Hepatocyte (in vitro differentiated cells): Measurements from ENCODE around the gene DENND1A. TPM values are rescaled to one million over a fixed set of nuclear protein-coding genes. Genes with fewer than 3 reads are reported as not detected.

Source experiments
- DNase-seq: peaks from one replicate; pipeline ENCODE4 v3.0.0-alpha.2; 2016; ENCODE audit warnings: low spot score
- H2AFZ ChIP-seq: fragments of 200-600 bp; sonication (generic); 2 replicates; pipeline ENCODE4 v1.6.0; 2016; ENCODE audit warnings: antibody characterized with exemption, mild to moderate bottlenecking
- H3K27ac ChIP-seq: fragments of 200-600 bp; sonication (generic); 2 replicates; pipeline ENCODE4 v1.5.1; 2016; ENCODE audit warnings: mild to moderate bottlenecking
- H3K27me3 ChIP-seq: fragments of 200-600 bp; sonication (generic); 2 replicates; pipeline ENCODE4 v1.6.1; 2016
- H3K36me3 ChIP-seq: fragments of 200-600 bp; sonication (generic); replicated peaks from 2 replicates; pipeline ENCODE4 v1.5.1; 2016; ENCODE audit warnings: low read depth; ENCODE audit not compliant: insufficient read depth
- H3K4me1 ChIP-seq: fragments of 200-600 bp; sonication (generic); 2 replicates; pipeline ENCODE4 v1.5.1; 2016; ENCODE audit warnings: mild to moderate bottlenecking, moderate library complexity; ENCODE audit not compliant: insufficient read depth
- H3K4me2 ChIP-seq: fragments of 200-600 bp; sonication (generic); 2 replicates; pipeline ENCODE4 v1.6.0; 2016
- H3K4me3 ChIP-seq: fragments of 200-600 bp; sonication (generic); 2 replicates; pipeline ENCODE4 v1.5.1; 2016; ENCODE audit warnings: mild to moderate bottlenecking
- H3K79me2 ChIP-seq: fragments of 200-600 bp; sonication (generic); 2 replicates; pipeline ENCODE4 v1.6.0; 2017; ENCODE audit warnings: mild to moderate bottlenecking
- H3K9me2 ChIP-seq: fragments of 200-600 bp; sonication (generic); replicated peaks from 2 replicates; pipeline ENCODE4 v1.6.0; 2017; ENCODE audit warnings: mild to moderate bottlenecking; ENCODE audit not compliant: insufficient read depth
- H3K9me3 ChIP-seq: fragments of 200-600 bp; sonication (generic); 2 replicates; pipeline ENCODE4 v1.5.1; 2016; ENCODE audit warnings: low read depth, mild to moderate bottlenecking
- H4K20me1 ChIP-seq: fragments of 200-600 bp; sonication (generic); 2 replicates; pipeline ENCODE4 v1.6.0; 2016; ENCODE audit warnings: mild to moderate bottlenecking; ENCODE audit not compliant: insufficient read depth, poor library complexity, severe bottlenecking
- EZH2 ChIP-seq: fragments of 200-600 bp; sonication (generic); IDR thresholded peaks from 2 replicates; pipeline ENCODE4 v1.6.1; 2016; ENCODE audit warnings: antibody characterized with exemption, mild to moderate bottlenecking, borderline replicate concordance
- EZH2phosphoT487 ChIP-seq: fragments of 200-600 bp; sonication (generic); IDR thresholded peaks from one replicate; pipeline ENCODE4 v1.6.1; 2018; ENCODE audit warnings: antibody characterized with exemption, mild to moderate bottlenecking, low read depth, moderate library complexity; ENCODE audit not compliant: unreplicated experiment, severe bottlenecking
- WGBS: methylation state at CpG from one replicate; pipeline ENCODE4 v1.1.6; 2016; ENCODE audit warnings: low lambda C conversion rate; ENCODE audit errors: missing lambda C conversion rate; 5-methylcytosine and 5-hydroxymethylcytosine counted together
- polyA plus RNA-seq: library from polyadenylated mRNA; unstranded; fragments of >200 nt; fragmentation: Nextera tagmentation; extraction: Ambion mirVana; gene quantifications from 2 replicates; pipeline ENCODE4 v1.2.1, GENCODE V29; 2016
- total RNA-seq: library from RNA; depleted of rRNA; stranded (reverse); fragments of >200 nt; gene quantifications from 2 replicates; pipeline ENCODE4 v1.2.3, GENCODE V29; 2014
- TF ChIP-seq, protein P1 (sequence below): fragments of 200-600 bp; sonication (generic); IDR thresholded peaks from 2 replicates; pipeline ENCODE4 v1.5.1; 2016; ENCODE audit warnings: antibody characterized with exemption, mild to moderate bottlenecking; ENCODE audit not compliant: poor library complexity

The DENND1A gene
- total and polyA plus RNA-seq, 2 experiments from 2014 or later: 24.0 to 28.9 TPM

DNA sequence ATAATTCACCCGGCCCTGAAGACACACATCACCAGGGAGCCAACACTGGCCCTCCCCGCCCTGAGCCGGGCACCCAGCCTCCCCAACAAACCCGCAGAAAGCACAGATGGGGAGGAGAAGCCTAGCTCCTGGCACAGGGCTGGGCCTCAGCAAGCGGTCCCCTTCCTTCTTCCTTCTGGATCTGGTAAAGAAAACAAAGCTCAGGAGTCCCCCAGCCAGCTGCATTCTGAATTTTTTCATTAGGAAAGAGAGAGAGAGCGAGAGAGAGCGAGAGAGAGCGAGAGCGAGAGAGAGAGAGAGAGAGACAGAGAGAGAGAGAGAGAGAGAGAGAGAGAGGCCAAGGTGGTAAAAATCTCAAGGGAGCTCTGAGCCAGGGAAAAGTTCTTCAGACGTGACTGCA, 378.2 kb downstream of the DENND1A start:
- Histone ChIP-seq H3K79me2 (no peaks in the 10 kb centered on the region), H3K9me3 (no peaks in the 10 kb centered on the region), H3K27me3 (no peaks in the 10 kb centered on the region), H3K36me3 (no peaks in the 10 kb centered on the region), H2AFZ (no peak overlapping the region), H4K20me1 (no peaks in the 10 kb centered on the region), H3K4me3 (no peak overlapping the region), H3K9me2 (no peaks in the 10 kb centered on the region), H3K27ac (no peak overlapping the region), H3K4me2 (no peak overlapping the region), H3K4me1 (no peaks in the 10 kb centered on the region)
- no peak for DNase-seq
- whole genome bisulfite sequencing: 79% methylated on average over 9 of the region's 10 CpGs
- TF ChIP-seq, protein P1, sequence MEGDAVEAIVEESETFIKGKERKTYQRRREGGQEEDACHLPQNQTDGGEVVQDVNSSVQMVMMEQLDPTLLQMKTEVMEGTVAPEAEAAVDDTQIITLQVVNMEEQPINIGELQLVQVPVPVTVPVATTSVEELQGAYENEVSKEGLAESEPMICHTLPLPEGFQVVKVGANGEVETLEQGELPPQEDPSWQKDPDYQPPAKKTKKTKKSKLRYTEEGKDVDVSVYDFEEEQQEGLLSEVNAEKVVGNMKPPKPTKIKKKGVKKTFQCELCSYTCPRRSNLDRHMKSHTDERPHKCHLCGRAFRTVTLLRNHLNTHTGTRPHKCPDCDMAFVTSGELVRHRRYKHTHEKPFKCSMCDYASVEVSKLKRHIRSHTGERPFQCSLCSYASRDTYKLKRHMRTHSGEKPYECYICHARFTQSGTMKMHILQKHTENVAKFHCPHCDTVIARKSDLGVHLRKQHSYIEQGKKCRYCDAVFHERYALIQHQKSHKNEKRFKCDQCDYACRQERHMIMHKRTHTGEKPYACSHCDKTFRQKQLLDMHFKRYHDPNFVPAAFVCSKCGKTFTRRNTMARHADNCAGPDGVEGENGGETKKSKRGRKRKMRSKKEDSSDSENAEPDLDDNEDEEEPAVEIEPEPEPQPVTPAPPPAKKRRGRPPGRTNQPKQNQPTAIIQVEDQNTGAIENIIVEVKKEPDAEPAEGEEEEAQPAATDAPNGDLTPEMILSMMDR: no peak
- no peak for TF ChIP-seq EZH2
- no peak for TF ChIP-seq EZH2phosphoT487

DNA sequence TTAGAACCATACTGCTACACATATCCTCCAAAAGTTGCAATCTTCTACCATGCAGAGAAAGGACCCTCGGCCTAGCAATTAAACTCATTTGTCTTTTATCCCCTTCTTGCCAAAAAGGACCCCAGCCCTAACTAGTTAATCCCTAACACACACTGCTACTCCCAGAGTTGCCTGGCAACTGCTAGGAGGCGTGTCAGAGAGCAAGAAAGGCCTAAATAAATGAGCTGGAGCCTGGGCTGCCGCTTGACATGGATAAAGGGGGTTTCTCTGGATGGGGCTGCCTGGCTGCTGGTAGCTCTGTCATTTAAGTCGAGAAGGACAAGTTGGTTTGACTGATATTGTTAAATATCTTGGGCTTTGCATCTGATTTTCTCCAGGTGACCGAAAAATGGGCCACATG, 379.1 kb downstream of the DENND1A start:
- DNase-seq: no peak
- H3K27ac ChIP-seq: no peak overlapping the region
- H4K20me1 ChIP-seq: no peaks in the 10 kb centered on the region
- H3K27me3 ChIP-seq: no peaks in the 10 kb centered on the region
- no peak overlapping the region for H3K4me3 ChIP-seq
- H2AFZ ChIP-seq: no peak overlapping the region
- H3K4me2 ChIP-seq: no peak overlapping the region
- H3K79me2 ChIP-seq: no peaks in the 10 kb centered on the region
- no peaks in the 10 kb centered on the region for H3K4me1 ChIP-seq
- no peaks in the 10 kb centered on the region for H3K9me3 ChIP-seq
- no peaks in the 10 kb centered on the region for H3K36me3 ChIP-seq
- no peaks in the 10 kb centered on the region for H3K9me2 ChIP-seq
- WGBS: 50% methylated on average over 5 of the region's 5 CpGs
- no peak for TF ChIP-seq EZH2
- TF ChIP-seq, protein P1: no peak
- TF ChIP-seq EZH2phosphoT487: no peak

DNA sequence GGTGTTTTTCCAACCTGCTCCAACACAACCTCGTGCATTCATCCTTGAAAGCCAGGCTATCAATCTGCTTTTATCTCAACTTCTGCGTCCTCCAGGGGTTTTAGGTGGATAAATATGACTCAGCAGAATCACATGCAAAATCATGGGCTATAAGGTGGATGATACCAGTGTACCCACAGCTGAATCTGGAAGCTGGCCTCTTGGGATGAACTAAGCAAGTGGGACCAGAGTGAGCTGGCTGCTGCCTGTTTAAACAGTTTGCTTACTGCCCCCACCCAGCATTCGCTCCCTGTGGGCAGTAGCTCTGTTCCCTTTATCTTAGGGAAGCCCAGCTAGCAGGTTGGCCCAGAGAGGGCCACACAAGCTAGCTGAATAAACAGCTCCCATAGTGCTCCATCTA, 379.9 kb downstream of the DENND1A start:
- H3K9me2 ChIP-seq: no peaks in the 10 kb centered on the region
- no peaks in the 10 kb centered on the region for H3K36me3 ChIP-seq
- TF ChIP-seq EZH2 (no peak), EZH2phosphoT487 (no peak)
- TF ChIP-seq, protein P1: no peak
- peak; percentile 23 for DNase-seq
- no peaks in the 10 kb centered on the region for H3K9me3 ChIP-seq
- no peak overlapping the region for H3K4me2 ChIP-seq
- no peak overlapping the region for H2AFZ ChIP-seq
- no peak overlapping the region for H3K27ac ChIP-seq
- no peaks in the 10 kb centered on the region for H3K4me1 ChIP-seq
- no peaks in the 10 kb centered on the region for H3K27me3 ChIP-seq
- no peaks in the 10 kb centered on the region for H4K20me1 ChIP-seq
- H3K79me2 ChIP-seq: no peaks in the 10 kb centered on the region
- WGBS: 70% methylated on average over 3 of the region's 3 CpGs
- no peak overlapping the region for H3K4me3 ChIP-seq
